ENCODE data around the gene NCK2. TPM values are rescaled to one million over a fixed set of nuclear protein-coding genes. Genes with fewer than 3 reads are reported as not detected.
A peak's percentile ranks its signal among the peaks of the same experiment; 100 is the strongest.

Gene NCK2
- total and polyA plus RNA-seq, 10 of the 15 experiments (the other 5 are each of a cell fraction or from before 2014, with no cell fraction given): 1.2 to 30.9 (median 14.1) TPM

GRCh38 chr2:105747991-105748390, 3.3 kb downstream of the NCK2 start:
- WGBS (ENCODE audit: insufficient coverage, insufficient replicate concordance, low lambda C conversion rate, missing lambda C conversion rate): 32% methylated on average over 4 of the region's 4 CpGs
- BruUV-seq (replicated peaks): no TSS peak
- Histone ChIP-seq H3K4me3 (peak overlapping the region; percentile 81; the same call in 1 of the 2 replicates), H3K9ac (ENCODE audit: control insufficient read depth, insufficient read depth, low read length) (0 out of 2 replicates have a peak overlapping the region, but pooled peaks have one; percentile 10), H4K20me1 (ENCODE audit: control insufficient read depth, insufficient read depth) (no peaks in the 10 kb centered on the region; the same call in none of the 2 replicates), H3K27ac (ENCODE audit: control insufficient read depth, insufficient read depth) (peak overlapping the region; percentile 79), H3K27me3 (replicated peaks in 1 of 2; ENCODE audit: control insufficient read depth in 2 of 2, insufficient read depth in 2 of 2, low read length in 1 of 2) (no peaks in the 10 kb centered on the region), H3K79me2 (ENCODE audit: control insufficient read depth, insufficient read depth, low read length) (peaks cover 67% of the 10 kb centered on the region), H2AFZ (ENCODE audit: control insufficient read depth, low read depth, low read length) (no peak overlapping the region), H3K4me1 (ENCODE audit: control insufficient read depth, insufficient read depth, low read length) (peaks cover 31% of the 10 kb centered on the region), H3K4me2 (ENCODE audit: control insufficient read depth, insufficient read depth) (peak overlapping the region; percentile 97), H3K9me3 (replicated peaks; ENCODE audit: control insufficient read depth, insufficient read depth, low read length) (no peaks in the 10 kb centered on the region), H3K36me3 (ENCODE audit: control insufficient read depth in 2 of 2, insufficient read depth in 2 of 2, low read length in 1 of 2) (no peaks in the 10 kb centered on the region)
- in situ Hi-C loops (cut with MboI) (no loop called here), intact Hi-C loops (cut with micrococcal nuclease; ENCODE audit: unreplicated experiment) (loop anchor here (1.0 to 10.0 kb wide), 9 partner anchors 49 to 444 kb away; partner anchors contain the start of genes C2orf49 and UXS1)
- ChIA-PET SMC1A (ENCODE audit: uncharacterized antibody, unreplicated experiment) (interaction anchor here (0.6 to 7.3 kb wide), 22 partner anchors 7 to 353 kb away, joined by 3 to 70 read pairs (median 7); no protein-coding TSS in a partner anchor), POLR2A (interaction anchor here (0.9 to 2.7 kb wide), 3 partner anchors 9 to 126 kb away, joined by 4 to 27 read pairs (median 7); no protein-coding TSS in a partner anchor), CTCF (interaction anchor here (0.6 to 4.2 kb wide), 16 partner anchors 8 to 357 kb away, joined by 3 to 29 read pairs (median 6); no protein-coding TSS in a partner anchor), RAD21 (ENCODE audit: unreplicated experiment) (interaction anchor here (0.9 to 5.1 kb wide), 14 partner anchors 8 to 357 kb away, joined by 3 to 40 read pairs (median 5); no protein-coding TSS in a partner anchor)
- ATAC-seq (no peak), FAIRE-seq (no peak), DNase-seq (ENCODE audit: low read depth, low spot score) (no peak)
- TF ChIP-seq BCL11A (IDR thresholded peaks at IDR 0.05; ENCODE audit: low read depth, low read length): no peak
- 0 out of 2 replicates have a peak, but pooled peaks have one; percentile 14 for TF ChIP-seq CREM (IDR thresholded peaks at IDR 0.05; ENCODE audit: low read depth)
- no peak for TF ChIP-seq STAT1 (conservative IDR thresholded peaks at IDR 0.05)
- no peak for TF ChIP-seq IKZF1 (conservative IDR thresholded peaks at IDR 0.05)
- peak; percentile 70; the same call in 1 of the 2 replicates for TF ChIP-seq CREB1 (IDR thresholded peaks at IDR 0.05; ENCODE audit: low read depth)
- no peak for TF ChIP-seq E2F8 (IDR thresholded peaks at IDR 0.05; ENCODE audit: low read depth, partially characterized antibody)
- TF ChIP-seq, protein P1, sequence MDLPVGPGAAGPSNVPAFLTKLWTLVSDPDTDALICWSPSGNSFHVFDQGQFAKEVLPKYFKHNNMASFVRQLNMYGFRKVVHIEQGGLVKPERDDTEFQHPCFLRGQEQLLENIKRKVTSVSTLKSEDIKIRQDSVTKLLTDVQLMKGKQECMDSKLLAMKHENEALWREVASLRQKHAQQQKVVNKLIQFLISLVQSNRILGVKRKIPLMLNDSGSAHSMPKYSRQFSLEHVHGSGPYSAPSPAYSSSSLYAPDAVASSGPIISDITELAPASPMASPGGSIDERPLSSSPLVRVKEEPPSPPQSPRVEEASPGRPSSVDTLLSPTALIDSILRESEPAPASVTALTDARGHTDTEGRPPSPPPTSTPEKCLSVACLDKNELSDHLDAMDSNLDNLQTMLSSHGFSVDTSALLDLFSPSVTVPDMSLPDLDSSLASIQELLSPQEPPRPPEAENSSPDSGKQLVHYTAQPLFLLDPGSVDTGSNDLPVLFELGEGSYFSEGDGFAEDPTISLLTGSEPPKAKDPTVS (IDR thresholded peaks at IDR 0.05; ENCODE audit: low read depth, low read length): no peak

All from GM12878 (cell line).